GM23338 (cell line): Measurements from ENCODE around the gene IL22RA1. TPM values are rescaled to one million over a fixed set of nuclear protein-coding genes. Genes with fewer than 3 reads are reported as not detected.

Experiments used
- ATAC-seq: fragments of 200-7000 bp; cut with Tn5 transposase; 3 replicates; pipeline ENCODE4 v1.9.1; 2020
- DNase-seq: peaks from one replicate; pipeline ENCODE4 v3.0.0-alpha.2; 2015; ENCODE audit warnings: low spot score
- H2AFZ ChIP-seq: fragments of 200-600 bp; sonication (generic); 2 replicates; pipeline ENCODE4 v1.8.0; 2016; ENCODE audit warnings: antibody characterized with exemption, mild to moderate bottlenecking, moderate library complexity
- H3F3A ChIP-seq: fragments of 200-600 bp; sonication (generic); replicated peaks from 2 replicates; pipeline ENCODE4 v1.8.0; 2017; ENCODE audit warnings: antibody characterized with exemption, mixed run types, low read depth
- H3K27ac ChIP-seq: fragments of 200-600 bp; sonication (generic); 2 replicates; pipeline ENCODE4 v1.6.1; 2016; ENCODE audit warnings: low read depth
- H3K27me3 ChIP-seq: fragments of 200-600 bp; sonication (generic); 2 replicates; pipeline ENCODE4 v1.8.0; 2016; ENCODE audit warnings: mild to moderate bottlenecking, mixed run types, moderate library complexity; ENCODE audit not compliant: insufficient read depth
- H3K36me3 ChIP-seq: fragments of 200-600 bp; sonication (generic); 2 replicates; pipeline ENCODE4 v1.8.0; 2016; ENCODE audit warnings: mild to moderate bottlenecking; ENCODE audit not compliant: insufficient read depth
- H3K4me1 ChIP-seq: fragments of 200-600 bp; sonication (generic); 2 replicates; pipeline ENCODE4 v1.8.0; 2016; ENCODE audit warnings: mild to moderate bottlenecking, moderate library complexity; ENCODE audit not compliant: insufficient read depth
- H3K4me2 ChIP-seq: fragments of 200-600 bp; sonication (generic); 2 replicates; pipeline ENCODE4 v1.7.1; 2017; ENCODE audit warnings: mixed run types
- H3K4me3 ChIP-seq: fragments of 200-600 bp; sonication (generic); 2 replicates; pipeline ENCODE4 v1.6.1; 2016; ENCODE audit warnings: mixed run types
- H3K79me2 ChIP-seq: fragments of 200-600 bp; sonication (generic); replicated peaks from 2 replicates; pipeline ENCODE4 v1.8.0; 2017; ENCODE audit warnings: mild to moderate bottlenecking; ENCODE audit not compliant: insufficient read depth
- H3K9me2 ChIP-seq: fragments of 200-600 bp; sonication (generic); 2 replicates; pipeline ENCODE4 v1.8.0; 2017; ENCODE audit not compliant: insufficient read depth
- H4K20me1 ChIP-seq: fragments of 200-600 bp; sonication (generic); replicated peaks from 2 replicates; pipeline ENCODE4 v1.8.0; 2017; ENCODE audit warnings: mild to moderate bottlenecking; ENCODE audit not compliant: insufficient read depth
- H3K27ac Mint-ChIP-seq: 2 replicates; pipeline ENCODE4 v1.8.0; 2020; ENCODE audit warnings: inconsistent platforms, mild to moderate bottlenecking, moderate library complexity, mixed read lengths
- H3K27me3 Mint-ChIP-seq: 3 replicates; pipeline ENCODE4 v1.8.0; 2022; ENCODE audit warnings: low read depth, mild to moderate bottlenecking, moderate library complexity, mixed read lengths, inconsistent platforms; ENCODE audit not compliant: insufficient read depth, poor library complexity
- H3K36me3 Mint-ChIP-seq: 3 replicates; pipeline ENCODE4 v1.8.0; 2021; ENCODE audit warnings: low read depth, mild to moderate bottlenecking, inconsistent platforms, moderate library complexity, mixed read lengths
- H3K4me1 Mint-ChIP-seq: 3 replicates; pipeline ENCODE4 v1.8.0; 2020; ENCODE audit warnings: mild to moderate bottlenecking, inconsistent platforms, mixed read lengths
- H3K4me3 Mint-ChIP-seq: 3 replicates; pipeline ENCODE4 v1.8.0; 2021; ENCODE audit warnings: moderate library complexity, mild to moderate bottlenecking, inconsistent platforms, mixed read lengths
- H3K9me3 Mint-ChIP-seq: 3 replicates; pipeline ENCODE4 v1.8.0; 2020; ENCODE audit warnings: moderate library complexity, mild to moderate bottlenecking, inconsistent platforms, mixed read lengths
- CREB1 ChIP-seq: fragments of 250-450 bp; sonication (Bioruptor Pico); IDR thresholded peaks from 2 replicates; pipeline ENCODE4 v1.5.0; 2020; ENCODE audit warnings: low read depth, mild to moderate bottlenecking, moderate library complexity
- EZH2 ChIP-seq: fragments of 200-600 bp; sonication (generic); IDR thresholded peaks from one replicate; pipeline ENCODE4 v1.8.0; 2017; ENCODE audit warnings: antibody characterized with exemption, mild to moderate bottlenecking, low read depth; ENCODE audit not compliant: unreplicated experiment
- JUNB ChIP-seq: IDR thresholded peaks from one replicate; pipeline ENCODE4 v1.6.1; 2016; ENCODE audit warnings: antibody characterized with exemption; ENCODE audit not compliant: unreplicated experiment
- NANOG ChIP-seq: IDR thresholded peaks from 2 replicates; pipeline ENCODE4 v1.6.1; 2016; ENCODE audit warnings: antibody characterized with exemption, borderline replicate concordance
- POLR2AphosphoS5 ChIP-seq: IDR thresholded peaks from 2 replicates; pipeline ENCODE4 v1.6.1; 2016; ENCODE audit warnings: antibody characterized with exemption, low read depth
- STAT1 ChIP-seq: IDR thresholded peaks from one replicate; pipeline ENCODE4 v1.6.1; 2016; ENCODE audit warnings: antibody characterized with exemption; ENCODE audit not compliant: unreplicated experiment
- polyA plus RNA-seq: library from polyadenylated mRNA; unstranded; fragments of >200 nt; fragmentation: Nextera tagmentation; extraction: Ambion mirVana; gene quantifications from 2 replicates; pipeline ENCODE4 v1.2.1, GENCODE V29; 2016
- total RNA-seq: library from RNA; depleted of rRNA; stranded (reverse); fragments of >200 nt; shearing (Covaris generic); gene quantifications from 2 replicates; pipeline ENCODE4 v1.2.3, GENCODE V29; 2014
- TF ChIP-seq, protein P1 (sequence below): IDR thresholded peaks from 2 replicates; pipeline ENCODE4 v1.6.1; 2016; ENCODE audit warnings: antibody characterized with exemption
- TF ChIP-seq, protein P2 (sequence below): IDR thresholded peaks from one replicate; pipeline ENCODE4 v1.6.1; 2018; ENCODE audit warnings: antibody characterized with exemption; ENCODE audit not compliant: unreplicated experiment
- TF ChIP-seq, protein P3 (sequence below): fragments of 250-450 bp; sonication (Bioruptor Pico); IDR thresholded peaks from 2 replicates; pipeline ENCODE4 v1.5.0; 2020; ENCODE audit warnings: mild to moderate bottlenecking, moderate library complexity

Gene IL22RA1
- total and polyA plus RNA-seq, 2 experiments from 2014 or later = 0.11 to 0.28 TPM

DNA sequence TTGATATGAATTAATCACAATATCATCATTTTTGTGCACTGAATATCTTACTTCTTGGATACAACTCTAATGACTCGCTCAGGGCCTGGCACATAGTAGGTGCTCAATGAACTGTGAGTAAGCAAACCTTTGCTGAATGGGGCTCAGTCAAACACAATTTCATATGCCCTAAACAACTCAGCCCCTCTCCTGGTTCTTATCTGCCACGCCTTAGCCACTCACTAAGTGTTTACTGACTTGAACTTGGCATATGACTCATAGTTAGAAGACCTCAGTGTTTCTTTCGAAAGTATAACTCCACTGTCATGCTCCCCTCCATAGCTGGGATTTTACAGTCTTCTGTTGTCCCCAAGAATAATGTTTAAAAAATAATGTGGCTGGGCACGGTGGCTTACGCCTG is 48.9 kb upstream of the IL22RA1 start:
- no peaks in the 10 kb centered on the region for H4K20me1 ChIP-seq
- no peak overlapping the region for H2AFZ ChIP-seq
- no peaks in the 10 kb centered on the region; the same call in 2 of the 3 replicates for H3K9me3 Mint-ChIP-seq
- no peak for TF ChIP-seq JUNB
- no peak for TF ChIP-seq CREB1 (CRISPR knock-in tag)
- TF ChIP-seq STAT1 = no peak
- TF ChIP-seq, protein P1, sequence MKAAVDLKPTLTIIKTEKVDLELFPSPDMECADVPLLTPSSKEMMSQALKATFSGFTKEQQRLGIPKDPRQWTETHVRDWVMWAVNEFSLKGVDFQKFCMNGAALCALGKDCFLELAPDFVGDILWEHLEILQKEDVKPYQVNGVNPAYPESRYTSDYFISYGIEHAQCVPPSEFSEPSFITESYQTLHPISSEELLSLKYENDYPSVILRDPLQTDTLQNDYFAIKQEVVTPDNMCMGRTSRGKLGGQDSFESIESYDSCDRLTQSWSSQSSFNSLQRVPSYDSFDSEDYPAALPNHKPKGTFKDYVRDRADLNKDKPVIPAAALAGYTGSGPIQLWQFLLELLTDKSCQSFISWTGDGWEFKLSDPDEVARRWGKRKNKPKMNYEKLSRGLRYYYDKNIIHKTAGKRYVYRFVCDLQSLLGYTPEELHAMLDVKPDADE = no peak
- TF ChIP-seq EZH2 = no peak
- H3K27ac ChIP-seq = no peak overlapping the region
- peaks cover 14% of the 10 kb centered on the region for H3K27me3 Mint-ChIP-seq
- no peak overlapping the region for H3K27ac Mint-ChIP-seq
- H3K9me2 ChIP-seq = no peaks in the 10 kb centered on the region
- H3K4me1 Mint-ChIP-seq = peaks cover 6% of the 10 kb centered on the region; the same call in 2 of the 3 replicates
- no peak overlapping the region for H3K4me3 ChIP-seq
- no peaks in the 10 kb centered on the region for H3K79me2 ChIP-seq
- no peaks in the 10 kb centered on the region; the same call in 2 of the 3 replicates for H3K36me3 Mint-ChIP-seq
- no peak overlapping the region for H3K4me3 Mint-ChIP-seq
- no peaks in the 10 kb centered on the region for H3K36me3 ChIP-seq
- no peak overlapping the region for H3K4me2 ChIP-seq
- H3K27me3 ChIP-seq = no peaks in the 10 kb centered on the region
- DNase-seq (no peak), ATAC-seq (no peak)
- H3F3A ChIP-seq = no peaks in the 10 kb centered on the region
- peaks cover 6% of the 10 kb centered on the region; the same call in 1 of the 2 replicates for H3K4me1 ChIP-seq

DNA sequence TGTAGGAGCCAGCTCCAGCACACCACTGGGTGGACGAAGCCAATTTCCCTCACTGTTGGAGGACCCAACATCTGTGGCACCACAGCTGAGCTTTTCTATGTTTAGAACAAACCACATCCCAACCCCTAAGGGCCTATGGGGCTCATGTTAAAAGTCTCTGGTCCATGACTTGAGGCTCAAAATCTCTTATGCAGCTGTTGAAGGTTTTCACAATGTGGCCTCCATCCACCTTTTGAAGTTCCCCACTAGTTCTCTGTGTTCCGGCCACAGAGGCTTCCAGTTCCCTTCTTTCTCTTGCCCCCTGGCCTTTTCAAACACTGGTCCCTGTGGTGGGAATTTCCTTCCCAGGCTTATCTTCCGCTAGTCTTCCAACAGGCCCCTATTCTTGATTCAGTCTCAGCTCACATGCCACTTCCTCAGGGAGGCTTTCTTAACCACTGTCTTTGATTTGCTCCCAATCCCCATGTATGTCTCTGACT is 48.1 kb upstream of the IL22RA1 start:
- H3K4me3 ChIP-seq = no peak overlapping the region
- Mint-ChIP-seq H3K36me3 (no peaks in the 10 kb centered on the region; the same call in 2 of the 3 replicates), H3K9me3 (no peaks in the 10 kb centered on the region; the same call in 2 of the 3 replicates), H3K4me1 (peaks cover 10% of the 10 kb centered on the region), H3K4me3 (no peak overlapping the region), H3K27ac (no peak overlapping the region), H3K27me3 (peaks cover 18% of the 10 kb centered on the region)
- H4K20me1 ChIP-seq = no peaks in the 10 kb centered on the region
- H3K4me2 ChIP-seq = no peak overlapping the region
- peaks cover 11% of the 10 kb centered on the region for H3K4me1 ChIP-seq
- no peak overlapping the region for H2AFZ ChIP-seq
- no peak overlapping the region for H3K27ac ChIP-seq
- no peaks in the 10 kb centered on the region for H3K27me3 ChIP-seq
- no peaks in the 10 kb centered on the region for H3K9me2 ChIP-seq
- no peak for DNase-seq
- H3K79me2 ChIP-seq = no peaks in the 10 kb centered on the region
- no peak for ATAC-seq
- no peaks in the 10 kb centered on the region for H3F3A ChIP-seq
- no peaks in the 10 kb centered on the region for H3K36me3 ChIP-seq
- TF ChIP-seq, protein P1 = no peak
- TF ChIP-seq, protein P2, sequence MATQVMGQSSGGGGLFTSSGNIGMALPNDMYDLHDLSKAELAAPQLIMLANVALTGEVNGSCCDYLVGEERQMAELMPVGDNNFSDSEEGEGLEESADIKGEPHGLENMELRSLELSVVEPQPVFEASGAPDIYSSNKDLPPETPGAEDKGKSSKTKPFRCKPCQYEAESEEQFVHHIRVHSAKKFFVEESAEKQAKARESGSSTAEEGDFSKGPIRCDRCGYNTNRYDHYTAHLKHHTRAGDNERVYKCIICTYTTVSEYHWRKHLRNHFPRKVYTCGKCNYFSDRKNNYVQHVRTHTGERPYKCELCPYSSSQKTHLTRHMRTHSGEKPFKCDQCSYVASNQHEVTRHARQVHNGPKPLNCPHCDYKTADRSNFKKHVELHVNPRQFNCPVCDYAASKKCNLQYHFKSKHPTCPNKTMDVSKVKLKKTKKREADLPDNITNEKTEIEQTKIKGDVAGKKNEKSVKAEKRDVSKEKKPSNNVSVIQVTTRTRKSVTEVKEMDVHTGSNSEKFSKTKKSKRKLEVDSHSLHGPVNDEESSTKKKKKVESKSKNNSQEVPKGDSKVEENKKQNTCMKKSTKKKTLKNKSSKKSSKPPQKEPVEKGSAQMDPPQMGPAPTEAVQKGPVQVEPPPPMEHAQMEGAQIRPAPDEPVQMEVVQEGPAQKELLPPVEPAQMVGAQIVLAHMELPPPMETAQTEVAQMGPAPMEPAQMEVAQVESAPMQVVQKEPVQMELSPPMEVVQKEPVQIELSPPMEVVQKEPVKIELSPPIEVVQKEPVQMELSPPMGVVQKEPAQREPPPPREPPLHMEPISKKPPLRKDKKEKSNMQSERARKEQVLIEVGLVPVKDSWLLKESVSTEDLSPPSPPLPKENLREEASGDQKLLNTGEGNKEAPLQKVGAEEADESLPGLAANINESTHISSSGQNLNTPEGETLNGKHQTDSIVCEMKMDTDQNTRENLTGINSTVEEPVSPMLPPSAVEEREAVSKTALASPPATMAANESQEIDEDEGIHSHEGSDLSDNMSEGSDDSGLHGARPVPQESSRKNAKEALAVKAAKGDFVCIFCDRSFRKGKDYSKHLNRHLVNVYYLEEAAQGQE = no peak
- no peak for TF ChIP-seq JUNB
- TF ChIP-seq, protein P3, sequence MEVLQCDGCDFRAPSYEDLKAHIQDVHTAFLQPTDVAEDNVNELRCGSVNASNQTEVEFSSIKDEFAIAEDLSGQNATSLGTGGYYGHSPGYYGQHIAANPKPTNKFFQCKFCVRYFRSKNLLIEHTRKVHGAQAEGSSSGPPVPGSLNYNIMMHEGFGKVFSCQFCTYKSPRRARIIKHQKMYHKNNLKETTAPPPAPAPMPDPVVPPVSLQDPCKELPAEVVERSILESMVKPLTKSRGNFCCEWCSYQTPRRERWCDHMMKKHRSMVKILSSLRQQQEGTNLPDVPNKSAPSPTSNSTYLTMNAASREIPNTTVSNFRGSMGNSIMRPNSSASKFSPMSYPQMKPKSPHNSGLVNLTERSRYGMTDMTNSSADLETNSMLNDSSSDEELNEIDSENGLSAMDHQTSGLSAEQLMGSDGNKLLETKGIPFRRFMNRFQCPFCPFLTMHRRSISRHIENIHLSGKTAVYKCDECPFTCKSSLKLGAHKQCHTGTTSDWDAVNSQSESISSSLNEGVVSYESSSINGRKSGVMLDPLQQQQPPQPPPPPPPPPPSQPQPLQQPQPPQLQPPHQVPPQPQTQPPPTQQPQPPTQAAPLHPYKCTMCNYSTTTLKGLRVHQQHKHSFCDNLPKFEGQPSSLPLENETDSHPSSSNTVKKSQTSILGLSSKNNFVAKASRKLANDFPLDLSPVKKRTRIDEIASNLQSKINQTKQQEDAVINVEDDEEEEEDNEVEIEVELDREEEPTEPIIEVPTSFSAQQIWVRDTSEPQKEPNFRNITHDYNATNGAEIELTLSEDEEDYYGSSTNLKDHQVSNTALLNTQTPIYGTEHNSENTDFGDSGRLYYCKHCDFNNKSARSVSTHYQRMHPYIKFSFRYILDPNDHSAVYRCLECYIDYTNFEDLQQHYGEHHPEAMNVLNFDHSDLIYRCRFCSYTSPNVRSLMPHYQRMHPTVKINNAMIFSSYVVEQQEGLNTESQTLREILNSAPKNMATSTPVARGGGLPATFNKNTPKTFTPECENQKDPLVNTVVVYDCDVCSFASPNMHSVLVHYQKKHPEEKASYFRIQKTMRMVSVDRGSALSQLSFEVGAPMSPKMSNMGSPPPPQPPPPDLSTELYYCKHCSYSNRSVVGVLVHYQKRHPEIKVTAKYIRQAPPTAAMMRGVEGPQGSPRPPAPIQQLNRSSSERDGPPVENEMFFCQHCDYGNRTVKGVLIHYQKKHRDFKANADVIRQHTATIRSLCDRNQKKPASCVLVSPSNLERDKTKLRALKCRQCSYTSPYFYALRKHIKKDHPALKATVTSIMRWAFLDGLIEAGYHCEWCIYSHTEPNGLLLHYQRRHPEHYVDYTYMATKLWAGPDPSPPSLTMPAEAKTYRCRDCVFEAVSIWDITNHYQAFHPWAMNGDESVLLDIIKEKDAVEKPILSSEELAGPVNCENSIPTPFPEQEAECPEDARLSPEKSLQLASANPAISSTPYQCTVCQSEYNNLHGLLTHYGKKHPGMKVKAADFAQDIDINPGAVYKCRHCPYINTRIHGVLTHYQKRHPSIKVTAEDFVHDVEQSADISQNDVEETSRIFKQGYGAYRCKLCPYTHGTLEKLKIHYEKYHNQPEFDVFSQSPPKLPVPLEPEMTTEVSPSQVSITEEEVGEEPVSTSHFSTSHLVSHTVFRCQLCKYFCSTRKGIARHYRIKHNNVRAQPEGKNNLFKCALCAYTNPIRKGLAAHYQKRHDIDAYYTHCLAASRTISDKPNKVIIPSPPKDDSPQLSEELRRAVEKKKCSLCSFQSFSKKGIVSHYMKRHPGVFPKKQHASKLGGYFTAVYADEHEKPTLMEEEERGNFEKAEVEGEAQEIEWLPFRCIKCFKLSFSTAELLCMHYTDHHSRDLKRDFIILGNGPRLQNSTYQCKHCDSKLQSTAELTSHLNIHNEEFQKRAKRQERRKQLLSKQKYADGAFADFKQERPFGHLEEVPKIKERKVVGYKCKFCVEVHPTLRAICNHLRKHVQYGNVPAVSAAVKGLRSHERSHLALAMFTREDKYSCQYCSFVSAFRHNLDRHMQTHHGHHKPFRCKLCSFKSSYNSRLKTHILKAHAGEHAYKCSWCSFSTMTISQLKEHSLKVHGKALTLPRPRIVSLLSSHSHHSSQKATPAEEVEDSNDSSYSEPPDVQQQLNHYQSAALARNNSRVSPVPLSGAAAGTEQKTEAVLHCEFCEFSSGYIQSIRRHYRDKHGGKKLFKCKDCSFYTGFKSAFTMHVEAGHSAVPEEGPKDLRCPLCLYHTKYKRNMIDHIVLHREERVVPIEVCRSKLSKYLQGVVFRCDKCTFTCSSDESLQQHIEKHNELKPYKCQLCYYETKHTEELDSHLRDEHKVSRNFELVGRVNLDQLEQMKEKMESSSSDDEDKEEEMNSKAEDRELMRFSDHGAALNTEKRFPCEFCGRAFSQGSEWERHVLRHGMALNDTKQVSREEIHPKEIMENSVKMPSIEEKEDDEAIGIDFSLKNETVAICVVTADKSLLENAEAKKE (CRISPR knock-in tag) = no peak
- TF ChIP-seq EZH2 = no peak
- no peak for TF ChIP-seq POLR2AphosphoS5
- TF ChIP-seq STAT1 = no peak
- TF ChIP-seq CREB1 (CRISPR knock-in tag) = no peak
- TF ChIP-seq NANOG = no peak
